ENCODE data around the gene FAM193B.

FAM193B gene

GRCh38 chr5:177515580-177515979 is 38.8 kb downstream of the FAM193B start:
- DNase-seq (ENCODE audit: low read depth) = no peak

DNA sequence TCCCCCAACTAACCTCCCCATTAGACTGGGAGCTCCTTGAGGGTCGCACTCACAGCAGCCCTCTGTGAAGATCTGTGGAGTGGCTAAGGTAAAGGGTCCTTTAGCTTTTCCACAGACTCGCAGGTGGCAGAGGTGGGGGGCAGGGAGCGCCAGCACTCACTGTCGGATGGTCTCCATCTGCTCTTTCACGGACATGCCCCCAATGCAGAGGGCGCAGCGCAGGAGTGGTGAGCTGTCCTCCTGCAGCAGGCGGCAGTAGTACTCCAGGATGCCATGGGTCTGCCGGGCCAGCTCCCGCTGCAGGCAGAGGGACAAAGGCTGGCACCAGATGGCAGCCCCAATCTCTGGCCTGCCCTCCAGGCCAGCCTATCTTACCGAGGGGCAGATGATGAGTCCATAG is 39.8 kb downstream of the FAM193B start:
- no peak for DNase-seq (ENCODE audit: low read depth)

GRCh38 chr5:177513500-177513899 is 40.9 kb downstream of the FAM193B start:
- no peak for DNase-seq (ENCODE audit: low read depth)

GRCh38 chr5:177512736-177513380 is 41.5 kb downstream of the FAM193B start:
- no peak for DNase-seq (ENCODE audit: low read depth)

DNA sequence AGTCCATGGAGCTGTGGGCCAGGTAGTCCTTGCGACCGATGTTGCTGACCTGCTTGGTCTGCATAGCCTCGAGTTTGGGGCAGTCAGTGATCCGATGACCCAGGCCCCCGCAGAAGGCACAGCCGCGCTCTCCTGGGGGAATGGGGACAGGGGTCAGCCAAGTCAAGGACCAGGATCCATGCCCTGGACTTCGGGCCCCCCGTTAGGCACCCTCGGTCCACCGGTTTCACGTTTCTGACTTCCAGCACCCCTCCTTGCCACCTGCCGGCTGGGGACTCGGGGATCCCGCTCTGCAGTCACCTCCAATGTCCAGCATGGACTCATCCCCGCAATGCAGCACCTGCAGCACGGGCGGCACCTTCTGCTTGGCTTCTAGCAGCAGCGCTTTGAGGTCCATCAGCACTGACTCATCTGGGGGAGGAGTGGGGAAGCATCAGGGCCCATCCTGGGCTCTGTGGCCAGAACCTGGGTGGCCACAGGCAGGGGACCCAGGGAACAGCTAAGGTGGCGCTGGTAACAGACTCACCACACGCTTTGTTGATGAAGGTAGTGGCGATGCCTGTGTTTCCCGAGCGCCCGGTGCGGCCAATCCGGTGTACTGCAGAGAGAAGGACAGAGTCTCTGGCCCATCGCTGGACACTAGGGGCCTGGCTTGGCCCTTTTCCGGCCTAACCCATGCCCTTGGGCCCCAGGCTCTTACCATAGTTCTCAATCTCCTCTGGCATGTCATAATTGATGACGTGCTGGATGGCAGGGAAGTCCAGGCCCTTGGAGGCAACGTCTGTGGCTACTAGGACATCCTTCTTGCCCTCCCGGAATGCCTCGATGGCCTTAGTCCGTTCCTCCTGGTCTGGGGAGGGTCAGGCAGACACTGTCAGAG is 42.3 kb downstream of the FAM193B start:
- DNase-seq (ENCODE audit: low read depth) = no peak

DNA sequence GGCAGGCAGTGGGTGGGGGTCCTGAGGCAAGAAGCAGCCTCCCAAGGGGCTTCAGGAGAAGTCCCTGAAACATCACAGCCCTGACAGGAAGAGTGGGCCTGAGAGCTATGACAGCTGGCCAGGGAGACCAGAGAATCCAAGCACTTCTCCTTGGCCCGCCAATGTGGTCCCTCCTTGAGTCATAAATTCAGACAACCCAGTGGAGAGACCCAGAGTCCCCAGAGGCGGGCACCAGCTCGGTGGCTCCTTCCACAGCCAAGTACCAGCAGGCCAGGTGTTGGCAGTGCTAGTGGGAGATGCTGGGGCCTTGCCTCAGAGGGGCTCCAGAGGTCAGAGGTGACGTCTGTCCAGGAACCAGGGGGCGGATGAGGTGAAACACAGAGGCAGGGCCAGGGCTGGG is 43.2 kb downstream of the FAM193B start:
- DNase-seq (ENCODE audit: low read depth) = no peak

DNA sequence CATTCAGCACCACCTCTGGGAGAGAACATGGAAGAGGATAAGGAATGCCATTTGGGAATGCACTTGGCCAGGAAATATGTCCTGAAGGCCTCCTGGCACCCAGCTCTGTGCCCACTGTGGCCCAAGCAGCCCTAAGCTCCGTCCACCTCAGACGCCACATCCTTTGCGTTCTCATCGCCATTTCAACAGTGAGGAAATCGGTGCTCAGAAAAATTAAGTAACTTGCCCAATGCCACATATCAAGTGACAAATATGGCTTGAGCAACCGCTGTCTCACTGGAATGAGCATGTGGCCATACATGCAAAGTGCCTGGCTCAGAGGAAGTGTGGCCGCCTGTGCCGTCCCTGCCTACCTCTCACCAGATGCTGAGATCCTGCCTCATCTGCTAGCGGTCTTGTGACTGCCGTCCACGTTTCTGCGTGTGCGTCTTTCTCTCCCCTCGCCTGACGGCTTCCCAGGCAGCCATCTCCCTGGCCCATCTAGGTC is 43.8 kb downstream of the FAM193B start:
- no peak for DNase-seq (ENCODE audit: low read depth)

DNA sequence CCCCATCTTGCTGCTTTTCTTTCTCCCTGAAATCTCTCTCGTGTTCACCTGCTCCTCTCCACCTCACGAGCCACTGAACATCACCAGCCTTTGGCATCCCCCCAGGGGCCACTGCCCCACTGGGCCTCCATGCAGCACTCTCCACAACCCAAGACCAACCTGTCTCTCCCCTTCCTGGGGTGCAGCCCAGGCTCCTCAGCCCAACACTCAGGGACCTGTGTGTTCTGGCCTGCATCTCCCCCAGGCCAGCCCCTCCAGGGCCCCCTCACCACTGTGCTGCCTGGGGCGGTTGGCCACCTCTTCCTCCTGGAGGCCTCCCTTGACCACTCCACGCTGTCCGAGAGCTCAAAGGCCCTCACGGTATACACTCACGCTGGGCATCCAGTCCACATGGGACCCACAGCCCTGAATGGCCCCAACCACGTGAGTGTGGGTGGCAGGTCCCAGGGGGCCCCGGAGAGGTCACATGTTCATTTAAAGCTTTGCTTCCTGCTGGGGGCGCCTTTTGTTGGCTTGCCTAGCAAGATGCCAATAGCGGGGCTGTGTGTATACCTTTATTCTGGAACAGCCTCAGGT is 44.3 kb downstream of the FAM193B start:
- no peak for DNase-seq (ENCODE audit: low read depth)

DNA sequence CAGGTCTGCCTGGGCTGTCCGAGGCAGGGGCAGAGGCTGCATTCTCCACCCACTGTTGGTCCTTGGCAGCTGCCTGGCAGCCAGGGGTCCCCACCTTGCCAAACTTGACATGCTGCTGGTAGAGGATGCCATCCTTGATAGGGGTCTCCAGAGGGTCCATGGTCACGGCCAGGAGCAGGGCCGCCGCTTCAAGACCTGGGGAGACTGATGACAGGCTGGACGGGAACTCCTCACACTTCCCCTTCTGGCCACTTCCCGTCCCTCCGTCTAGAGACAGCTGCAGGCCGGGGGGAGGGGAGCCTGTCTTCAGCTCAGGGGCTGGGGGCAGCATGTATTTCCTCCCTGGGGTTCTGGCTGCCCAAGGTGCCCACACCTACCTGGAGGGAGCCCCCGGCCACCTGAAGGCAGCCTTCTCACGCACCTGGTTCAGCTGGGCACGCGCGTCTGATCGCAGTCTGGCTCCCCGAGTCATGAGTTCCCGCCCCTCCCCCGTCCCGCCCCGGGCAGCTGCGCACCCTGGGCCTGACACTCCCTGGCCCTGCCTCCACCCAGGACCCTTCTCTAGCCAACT is 44.9 kb downstream of the FAM193B start, which contains the start of gene DOK3:
Gene DOK3, minus strand, starts transcription at position 446 of the 571 bp plus-strand sequence. Its CDS starts 286 bp downstream, at position 160.
- no peak for DNase-seq (ENCODE audit: low read depth)

DNA sequence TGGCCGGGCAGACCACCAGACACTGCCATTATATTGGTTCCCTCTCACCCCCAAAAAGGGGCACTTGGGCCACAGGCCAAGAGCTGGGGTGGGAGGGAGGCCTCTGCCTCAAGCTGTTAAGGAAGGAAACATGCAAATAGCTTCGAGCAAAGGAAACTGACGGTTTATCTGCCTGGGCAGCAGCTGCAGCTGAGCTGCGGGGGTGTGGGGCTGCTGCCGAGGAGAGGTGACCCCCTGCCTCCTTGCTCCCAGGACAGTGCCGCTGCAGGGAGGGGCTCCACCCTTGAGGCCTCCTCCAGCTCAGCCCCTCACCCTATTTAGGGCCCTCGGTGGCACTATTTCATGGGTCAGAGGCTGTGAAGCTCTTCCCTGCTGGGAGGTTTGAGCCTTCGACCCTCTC is 45.5 kb downstream of the FAM193B start:
- no peak for DNase-seq (ENCODE audit: low read depth)

DNA sequence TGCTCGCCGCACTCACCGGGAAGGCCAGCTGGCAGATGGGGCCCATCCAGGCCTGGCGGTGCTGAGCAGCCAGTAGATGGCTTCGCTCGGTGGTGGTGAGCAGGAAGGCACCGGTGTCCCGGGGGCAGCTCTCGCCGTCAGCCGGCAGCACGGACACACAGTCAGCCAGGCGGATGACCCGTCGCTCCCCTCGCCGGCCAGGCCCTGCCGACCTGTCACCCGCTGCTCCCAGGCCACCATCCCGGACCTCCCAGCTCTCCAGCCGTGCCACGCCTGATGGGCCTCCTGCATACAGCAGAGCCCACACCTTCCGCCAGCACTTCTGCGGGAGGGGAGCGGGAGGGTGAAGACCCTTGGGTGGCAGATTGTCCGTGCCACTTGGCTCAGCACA is 46.1 kb downstream of the FAM193B start:
- DNase-seq (ENCODE audit: low read depth) = no peak

DNA sequence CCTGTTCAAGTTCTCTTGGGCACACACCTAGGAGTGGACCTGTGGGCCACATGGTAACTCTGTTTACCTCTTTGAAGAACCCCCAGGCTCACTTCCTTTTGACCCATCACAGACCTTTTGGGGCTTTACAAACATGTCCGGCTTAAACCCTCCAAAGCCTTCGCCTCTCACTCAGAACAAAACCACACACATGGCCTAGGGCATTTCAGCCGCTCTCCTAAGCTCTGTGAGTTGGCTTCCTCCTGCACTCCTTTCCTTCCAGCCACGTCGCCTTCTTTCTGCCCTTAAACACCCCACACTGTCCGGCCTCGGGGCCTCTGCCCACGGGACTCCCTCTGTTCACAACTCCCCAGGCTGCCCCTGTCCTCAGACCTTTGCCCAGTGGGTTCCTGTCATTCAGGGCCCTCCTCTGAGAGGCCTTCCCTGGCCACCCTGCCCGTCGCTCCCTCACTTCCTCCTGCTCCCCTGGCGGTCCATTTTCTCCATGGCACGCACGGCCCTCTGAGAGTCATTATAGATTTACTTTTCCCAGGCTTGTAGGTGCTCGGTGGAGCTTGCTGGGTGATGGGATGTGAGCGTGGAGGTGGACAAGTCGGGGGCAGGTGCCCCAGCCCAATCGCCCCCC is 46.7 kb downstream of the FAM193B start:
- DNase-seq (ENCODE audit: low read depth) = no peak

DNA sequence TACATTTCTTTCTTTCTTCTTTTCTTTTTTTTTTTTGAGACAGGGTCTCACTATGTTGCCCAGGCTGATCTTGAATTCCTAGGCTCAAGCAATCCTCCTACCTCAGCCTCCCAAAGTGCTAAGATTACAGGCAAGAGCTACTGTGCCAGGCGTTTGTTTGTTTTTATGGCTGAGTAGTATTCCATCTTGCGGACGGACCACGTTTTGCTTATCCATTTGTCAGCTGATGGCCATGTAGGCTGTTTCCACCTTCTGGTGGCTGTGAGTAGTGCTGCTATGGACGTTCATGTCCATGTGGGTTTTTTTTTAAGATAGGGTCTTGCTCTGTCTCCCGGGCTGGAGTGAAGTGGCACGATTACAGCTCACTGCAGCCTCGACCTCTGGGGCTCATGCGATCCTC is 47.2 kb downstream of the FAM193B start:
- DNase-seq (ENCODE audit: low read depth) = no peak

DNA sequence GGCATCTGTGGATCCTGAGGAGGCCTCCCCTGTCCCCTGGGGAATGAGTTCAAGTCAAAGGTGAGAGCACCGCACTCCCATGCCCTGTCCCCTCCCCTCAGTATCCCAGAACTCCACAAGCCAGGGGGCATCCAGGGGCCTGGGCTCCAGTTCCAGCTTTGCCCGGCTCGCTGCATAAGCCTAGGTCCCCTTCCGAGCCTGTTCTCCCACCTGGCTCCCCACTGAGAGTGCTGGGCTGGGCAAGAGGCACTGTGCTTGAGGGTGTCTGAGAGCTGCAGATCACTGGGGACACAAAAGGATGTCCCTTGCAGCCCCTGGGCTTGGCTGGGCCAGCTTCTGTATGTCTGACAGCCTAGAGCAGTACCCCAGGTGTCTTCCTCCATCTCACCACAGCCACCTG is 49.3 kb downstream of the FAM193B start:
- DNase-seq (ENCODE audit: low read depth) = no peak

- DNase-seq (ENCODE audit: low read depth) = no peak
Observed at GRCh38 chr5:177504086-177505056, 50.0 kb downstream of the FAM193B start.

DNA sequence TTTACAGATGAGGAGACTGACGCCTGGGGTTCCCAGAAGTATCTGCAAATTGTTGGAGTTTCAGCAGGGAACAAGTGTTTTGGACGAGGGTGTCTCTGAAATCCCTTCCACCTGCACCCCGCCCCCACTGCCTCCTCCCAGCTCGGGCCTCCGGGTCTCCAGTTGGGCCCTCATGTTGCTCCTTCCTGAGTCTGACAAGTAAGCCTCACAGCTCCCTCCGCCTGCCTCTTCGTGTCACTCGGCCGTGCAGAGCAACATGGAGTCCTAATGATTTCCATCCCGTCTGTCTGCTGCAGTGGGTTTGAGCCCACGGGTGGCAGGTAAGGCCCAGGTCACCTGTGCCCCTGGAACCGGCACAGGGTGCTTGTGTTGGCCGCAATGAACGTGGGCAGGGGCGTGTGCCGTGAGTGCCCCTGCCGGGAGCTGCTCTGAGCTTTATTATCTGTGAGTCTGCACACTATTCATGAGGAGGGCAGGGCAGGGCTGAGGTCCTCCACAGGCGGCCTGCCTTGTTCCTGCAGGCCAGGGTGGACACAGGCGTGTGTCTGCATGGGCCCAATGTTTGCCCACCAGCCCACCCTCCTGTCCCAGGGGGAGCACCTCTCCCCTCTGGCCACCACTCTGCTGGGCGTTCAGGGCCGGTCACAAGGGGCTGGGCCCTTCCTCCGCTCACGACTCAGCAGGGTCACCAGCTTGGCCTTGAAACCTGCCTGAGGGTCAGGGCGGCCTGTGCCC is 50.8 kb downstream of the FAM193B start:
- DNase-seq (ENCODE audit: low read depth) = no peak

DNA sequence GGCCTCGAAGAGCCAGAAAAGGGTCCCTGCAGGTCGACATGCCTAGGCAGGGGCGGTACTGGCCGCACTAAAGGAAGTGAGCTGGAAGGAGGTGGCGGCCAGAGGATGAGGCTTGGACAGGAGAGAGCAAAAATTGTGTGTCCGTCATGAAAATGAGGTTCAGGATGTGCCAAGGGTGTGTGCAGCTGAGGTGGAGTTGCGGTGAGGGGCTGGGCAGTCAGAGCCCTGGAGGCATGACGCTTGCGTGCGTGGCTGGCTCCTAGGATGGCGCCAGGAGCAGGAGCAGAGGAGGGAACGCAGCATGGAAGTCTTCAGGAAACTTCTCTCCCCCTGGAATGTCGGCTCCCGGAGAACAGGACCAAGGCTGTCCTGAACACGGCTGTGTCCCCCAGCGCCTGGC is 51.5 kb downstream of the FAM193B start:
- DNase-seq (ENCODE audit: low read depth) = no peak

DNA sequence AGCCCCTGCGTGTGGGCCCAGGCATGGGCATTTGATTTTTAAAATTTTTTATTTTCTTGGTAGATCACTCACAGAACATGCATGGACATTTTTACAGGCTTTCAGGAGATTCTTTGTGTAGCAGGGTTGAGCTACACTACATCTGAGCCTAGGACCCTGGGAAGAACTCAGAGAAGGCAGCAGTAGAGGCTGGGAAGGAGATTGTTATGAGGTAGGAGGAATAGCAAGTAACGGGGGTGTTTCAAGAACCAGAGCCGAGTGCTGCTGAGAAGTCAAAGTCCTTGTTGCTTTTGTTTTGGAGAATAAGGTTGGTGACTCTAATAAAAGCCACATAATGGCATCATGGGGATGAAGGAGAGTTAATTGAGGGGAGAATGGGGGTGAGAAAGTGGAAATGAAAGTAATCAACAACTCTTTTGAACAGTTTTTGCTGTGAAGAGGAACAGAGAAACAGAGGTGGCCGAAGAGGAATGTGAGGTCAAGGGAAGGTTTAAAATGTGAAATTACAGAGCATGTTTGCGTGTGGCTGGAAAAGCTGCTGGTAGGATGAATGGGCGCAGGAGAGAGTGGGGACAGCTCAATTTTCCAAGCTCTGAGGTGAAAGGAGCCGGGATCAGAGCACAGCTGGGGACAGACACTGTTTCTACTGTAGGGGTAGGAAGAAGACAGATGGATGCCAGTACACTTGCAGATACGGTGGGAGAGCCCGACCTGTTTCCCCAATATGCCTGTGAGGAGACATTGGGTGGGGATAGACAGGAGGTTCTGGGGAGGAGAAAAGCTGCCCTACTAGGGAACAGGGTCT is 52.3 kb downstream of the FAM193B start:
- no peak for DNase-seq (ENCODE audit: low read depth)

Measured in T follicular helper cell (primary cell).